ENCODE data around the gene NFYA. TPM values are rescaled to one million over a fixed set of nuclear protein-coding genes. Genes with fewer than 3 reads are reported as not detected.

NFYA gene
- total and polyA plus RNA-seq, 4 donors, result 2.2 to 28.4 (median 10.1) TPM

DNA sequence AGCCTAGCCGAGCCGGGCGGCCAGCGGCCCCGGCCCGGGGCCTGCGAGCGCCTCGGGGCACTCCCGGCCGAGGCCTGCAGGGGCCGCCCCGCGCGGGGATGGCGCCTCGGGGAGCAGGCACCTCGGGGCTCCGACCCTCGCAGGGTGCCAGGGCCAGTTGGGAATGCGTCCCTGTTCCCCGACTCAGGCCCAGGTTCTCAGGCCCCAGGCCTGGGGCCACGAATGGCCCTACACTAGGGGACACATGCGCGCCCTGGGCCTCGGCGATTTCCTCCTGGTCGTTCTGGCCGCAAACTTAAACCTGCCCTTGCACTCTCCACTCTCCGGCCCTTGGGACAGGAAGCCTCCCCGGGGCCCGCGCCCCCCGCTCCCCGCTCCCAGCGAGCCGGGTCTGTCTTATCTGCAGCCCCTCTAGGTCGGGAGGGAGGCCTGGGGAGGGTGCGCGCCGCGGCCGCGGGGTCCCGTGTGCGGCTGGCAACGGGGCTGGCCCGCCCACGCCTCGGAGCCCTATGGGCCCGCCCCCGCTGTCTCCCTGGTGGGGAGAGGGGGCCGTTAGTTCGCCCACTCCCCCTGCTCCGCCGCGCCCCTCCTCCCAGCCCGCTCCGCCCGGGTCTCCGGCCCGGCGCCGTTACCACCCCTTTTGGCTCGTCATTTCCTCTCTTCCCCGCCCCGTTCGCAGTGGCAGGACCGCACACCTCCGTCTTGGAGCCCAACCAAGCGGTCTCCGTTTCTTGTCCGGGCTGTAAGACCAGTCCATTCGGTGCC is 611 bp downstream of the NFYA start:
- DNase-seq (ENCODE audit: low spot score), result peak; percentile 86
- Histone ChIP-seq H3K4me1 (ENCODE audit: control insufficient read depth in 4 of 4, insufficient read depth in 4 of 4, low read length in 3 of 4) (peaks cover 1 to 42% (median 34%) of the 10 kb centered on the region in 4 donors), H3K27ac (ENCODE audit: low read depth in 1 of 2, low read length in 2 of 2) (peak overlapping the region; percentile 99 to 100), H3K9me3 (ENCODE audit: control insufficient read depth in 4 of 4, low read length in 3 of 4) (no peaks in the 10 kb centered on the region), H3K9ac (ENCODE audit: low read depth in 1 of 2, low read length in 2 of 2) (peak overlapping the region; percentile 96 to 98), H3K27me3 (ENCODE audit: control insufficient read depth in 4 of 4, insufficient read depth in 4 of 4, low read length in 3 of 4) (no peaks in the 10 kb centered on the region), H3K36me3 (ENCODE audit: control insufficient read depth in 4 of 4, insufficient read depth in 3 of 4, low read depth in 1 of 4, low read length in 3 of 4) (peaks cover 0 to 4% (median under 1%) of the 10 kb centered on the region in 4 donors), H3K4me3 (ENCODE audit: low read depth in 1 of 3, low read length in 3 of 3) (peak overlapping the region; percentile 84 to 93 (median 84))
- TF ChIP-seq, protein P1, sequence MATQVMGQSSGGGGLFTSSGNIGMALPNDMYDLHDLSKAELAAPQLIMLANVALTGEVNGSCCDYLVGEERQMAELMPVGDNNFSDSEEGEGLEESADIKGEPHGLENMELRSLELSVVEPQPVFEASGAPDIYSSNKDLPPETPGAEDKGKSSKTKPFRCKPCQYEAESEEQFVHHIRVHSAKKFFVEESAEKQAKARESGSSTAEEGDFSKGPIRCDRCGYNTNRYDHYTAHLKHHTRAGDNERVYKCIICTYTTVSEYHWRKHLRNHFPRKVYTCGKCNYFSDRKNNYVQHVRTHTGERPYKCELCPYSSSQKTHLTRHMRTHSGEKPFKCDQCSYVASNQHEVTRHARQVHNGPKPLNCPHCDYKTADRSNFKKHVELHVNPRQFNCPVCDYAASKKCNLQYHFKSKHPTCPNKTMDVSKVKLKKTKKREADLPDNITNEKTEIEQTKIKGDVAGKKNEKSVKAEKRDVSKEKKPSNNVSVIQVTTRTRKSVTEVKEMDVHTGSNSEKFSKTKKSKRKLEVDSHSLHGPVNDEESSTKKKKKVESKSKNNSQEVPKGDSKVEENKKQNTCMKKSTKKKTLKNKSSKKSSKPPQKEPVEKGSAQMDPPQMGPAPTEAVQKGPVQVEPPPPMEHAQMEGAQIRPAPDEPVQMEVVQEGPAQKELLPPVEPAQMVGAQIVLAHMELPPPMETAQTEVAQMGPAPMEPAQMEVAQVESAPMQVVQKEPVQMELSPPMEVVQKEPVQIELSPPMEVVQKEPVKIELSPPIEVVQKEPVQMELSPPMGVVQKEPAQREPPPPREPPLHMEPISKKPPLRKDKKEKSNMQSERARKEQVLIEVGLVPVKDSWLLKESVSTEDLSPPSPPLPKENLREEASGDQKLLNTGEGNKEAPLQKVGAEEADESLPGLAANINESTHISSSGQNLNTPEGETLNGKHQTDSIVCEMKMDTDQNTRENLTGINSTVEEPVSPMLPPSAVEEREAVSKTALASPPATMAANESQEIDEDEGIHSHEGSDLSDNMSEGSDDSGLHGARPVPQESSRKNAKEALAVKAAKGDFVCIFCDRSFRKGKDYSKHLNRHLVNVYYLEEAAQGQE (IDR thresholded peaks at IDR 0.05), result peak; percentile 21
- TF ChIP-seq FOXA2 (IDR thresholded peaks at IDR 0.05) (no peak), RXRA (IDR thresholded peaks at IDR 0.05) (no peak), GABPA (IDR thresholded peaks at IDR 0.05 in 1 of 2, conservative IDR thresholded peaks at IDR 0.05 in 1 of 2) (peak in 1 of 2 donors; percentile 70), YY1 (IDR thresholded peaks at IDR 0.05) (peak; percentile 36), JUND (IDR thresholded peaks at IDR 0.05) (no peak), RAD21 (IDR thresholded peaks at IDR 0.05) (peak in 1 of 2 donors; percentile 13), SP1 (IDR thresholded peaks at IDR 0.05) (peak; percentile 23), EGR1 (IDR thresholded peaks at IDR 0.05; ENCODE audit: low read depth in 2 of 2) (peak in 1 of 2 donors; percentile 65), TAF1 (conservative IDR thresholded peaks at IDR 0.05) (peak; percentile 50), HNF4A (conservative IDR thresholded peaks at IDR 0.05) (no peak), HNF4G (IDR thresholded peaks at IDR 0.05) (no peak), FOXA1 (IDR thresholded peaks at IDR 0.05) (no peak), NR2F2 (IDR thresholded peaks at IDR 0.05) (no peak)
- TF ChIP-seq, protein P2, sequence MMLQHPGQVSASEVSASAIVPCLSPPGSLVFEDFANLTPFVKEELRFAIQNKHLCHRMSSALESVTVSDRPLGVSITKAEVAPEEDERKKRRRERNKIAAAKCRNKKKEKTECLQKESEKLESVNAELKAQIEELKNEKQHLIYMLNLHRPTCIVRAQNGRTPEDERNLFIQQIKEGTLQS (IDR thresholded peaks at IDR 0.05), result no peak
- TF ChIP-seq, protein P3, sequence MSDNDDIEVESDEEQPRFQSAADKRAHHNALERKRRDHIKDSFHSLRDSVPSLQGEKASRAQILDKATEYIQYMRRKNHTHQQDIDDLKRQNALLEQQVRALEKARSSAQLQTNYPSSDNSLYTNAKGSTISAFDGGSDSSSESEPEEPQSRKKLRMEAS (IDR thresholded peaks at IDR 0.05), result no peak
- TF ChIP-seq, protein P4, sequence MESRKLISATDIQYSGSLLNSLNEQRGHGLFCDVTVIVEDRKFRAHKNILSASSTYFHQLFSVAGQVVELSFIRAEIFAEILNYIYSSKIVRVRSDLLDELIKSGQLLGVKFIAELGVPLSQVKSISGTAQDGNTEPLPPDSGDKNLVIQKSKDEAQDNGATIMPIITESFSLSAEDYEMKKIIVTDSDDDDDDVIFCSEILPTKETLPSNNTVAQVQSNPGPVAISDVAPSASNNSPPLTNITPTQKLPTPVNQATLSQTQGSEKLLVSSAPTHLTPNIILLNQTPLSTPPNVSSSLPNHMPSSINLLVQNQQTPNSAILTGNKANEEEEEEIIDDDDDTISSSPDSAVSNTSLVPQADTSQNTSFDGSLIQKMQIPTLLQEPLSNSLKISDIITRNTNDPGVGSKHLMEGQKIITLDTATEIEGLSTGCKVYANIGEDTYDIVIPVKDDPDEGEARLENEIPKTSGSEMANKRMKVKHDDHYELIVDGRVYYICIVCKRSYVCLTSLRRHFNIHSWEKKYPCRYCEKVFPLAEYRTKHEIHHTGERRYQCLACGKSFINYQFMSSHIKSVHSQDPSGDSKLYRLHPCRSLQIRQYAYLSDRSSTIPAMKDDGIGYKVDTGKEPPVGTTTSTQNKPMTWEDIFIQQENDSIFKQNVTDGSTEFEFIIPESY (IDR thresholded peaks at IDR 0.05), result no peak
- TF ChIP-seq, protein P5, sequence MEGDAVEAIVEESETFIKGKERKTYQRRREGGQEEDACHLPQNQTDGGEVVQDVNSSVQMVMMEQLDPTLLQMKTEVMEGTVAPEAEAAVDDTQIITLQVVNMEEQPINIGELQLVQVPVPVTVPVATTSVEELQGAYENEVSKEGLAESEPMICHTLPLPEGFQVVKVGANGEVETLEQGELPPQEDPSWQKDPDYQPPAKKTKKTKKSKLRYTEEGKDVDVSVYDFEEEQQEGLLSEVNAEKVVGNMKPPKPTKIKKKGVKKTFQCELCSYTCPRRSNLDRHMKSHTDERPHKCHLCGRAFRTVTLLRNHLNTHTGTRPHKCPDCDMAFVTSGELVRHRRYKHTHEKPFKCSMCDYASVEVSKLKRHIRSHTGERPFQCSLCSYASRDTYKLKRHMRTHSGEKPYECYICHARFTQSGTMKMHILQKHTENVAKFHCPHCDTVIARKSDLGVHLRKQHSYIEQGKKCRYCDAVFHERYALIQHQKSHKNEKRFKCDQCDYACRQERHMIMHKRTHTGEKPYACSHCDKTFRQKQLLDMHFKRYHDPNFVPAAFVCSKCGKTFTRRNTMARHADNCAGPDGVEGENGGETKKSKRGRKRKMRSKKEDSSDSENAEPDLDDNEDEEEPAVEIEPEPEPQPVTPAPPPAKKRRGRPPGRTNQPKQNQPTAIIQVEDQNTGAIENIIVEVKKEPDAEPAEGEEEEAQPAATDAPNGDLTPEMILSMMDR (IDR thresholded peaks at IDR 0.05; ENCODE audit: low read depth, low read length, missing input control), result no peak
- under 1% methylated on average over 74 of the region's 74 CpGs for WGBS
